HG03575 (cell line): ENCODE measurements around the gene TENT4B.

Source experiments
- ATAC-seq: cut with Tn5 transposase; IDR thresholded peaks from one replicate; pipeline ENCODE4 v1.9.1; 2021; ENCODE audit not compliant: unreplicated experiment, insufficient number of reproducible peaks, low FRiP score; ENCODE audit errors: extremely low read depth

Gene TENT4B

GRCh38 chr16:50275098-50275415 lies 122.0 kb downstream of the TENT4B start:
- ATAC-seq: no peak

DNA sequence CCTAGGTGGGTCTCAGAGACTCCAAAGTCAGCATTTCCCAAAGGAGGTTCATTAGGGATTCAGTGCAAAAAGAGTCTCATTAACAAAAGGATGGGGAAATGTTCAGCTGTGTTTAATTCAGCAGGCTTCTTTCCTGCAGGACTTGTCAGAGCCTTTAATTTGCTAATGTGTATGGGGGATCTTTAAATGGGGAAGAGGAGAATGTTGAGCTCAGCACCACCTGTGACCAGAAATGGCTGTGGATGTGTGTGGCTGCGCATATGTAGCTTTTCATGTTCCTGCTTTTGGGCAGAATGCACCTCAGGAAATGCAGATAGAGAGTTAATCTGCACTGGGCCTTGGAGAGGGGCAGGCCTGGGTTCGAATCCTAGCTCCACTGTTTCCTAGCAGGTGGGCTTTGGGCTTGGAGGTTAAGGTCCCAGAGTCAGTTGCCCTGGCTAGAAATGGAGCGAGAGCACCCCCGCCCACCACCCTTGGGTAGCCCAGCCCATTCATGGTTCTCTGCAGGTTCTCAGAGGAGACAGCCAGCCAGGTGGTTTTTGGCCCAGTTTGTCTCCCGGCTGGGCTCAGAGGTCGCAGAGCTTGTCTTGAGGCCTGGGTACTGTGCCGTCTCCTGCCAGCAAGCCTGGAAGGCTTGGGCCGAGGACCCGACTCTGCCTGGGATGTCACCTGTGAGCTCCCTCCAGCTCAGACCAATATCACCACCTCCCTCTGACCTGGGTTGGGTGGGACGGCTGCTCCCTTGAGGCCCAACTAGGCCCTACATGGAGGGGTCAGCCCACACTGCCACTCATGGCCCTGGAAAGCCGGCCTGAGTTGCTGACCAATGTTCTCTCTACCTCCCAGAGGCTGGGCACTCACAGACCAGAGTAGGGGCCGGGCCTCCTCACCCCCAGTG lies 122.6 kb downstream of the TENT4B start:
- no peak for ATAC-seq

GRCh38 chr16:50276326-50276640 lies 123.2 kb downstream of the TENT4B start:
- ATAC-seq: no peak

DNA sequence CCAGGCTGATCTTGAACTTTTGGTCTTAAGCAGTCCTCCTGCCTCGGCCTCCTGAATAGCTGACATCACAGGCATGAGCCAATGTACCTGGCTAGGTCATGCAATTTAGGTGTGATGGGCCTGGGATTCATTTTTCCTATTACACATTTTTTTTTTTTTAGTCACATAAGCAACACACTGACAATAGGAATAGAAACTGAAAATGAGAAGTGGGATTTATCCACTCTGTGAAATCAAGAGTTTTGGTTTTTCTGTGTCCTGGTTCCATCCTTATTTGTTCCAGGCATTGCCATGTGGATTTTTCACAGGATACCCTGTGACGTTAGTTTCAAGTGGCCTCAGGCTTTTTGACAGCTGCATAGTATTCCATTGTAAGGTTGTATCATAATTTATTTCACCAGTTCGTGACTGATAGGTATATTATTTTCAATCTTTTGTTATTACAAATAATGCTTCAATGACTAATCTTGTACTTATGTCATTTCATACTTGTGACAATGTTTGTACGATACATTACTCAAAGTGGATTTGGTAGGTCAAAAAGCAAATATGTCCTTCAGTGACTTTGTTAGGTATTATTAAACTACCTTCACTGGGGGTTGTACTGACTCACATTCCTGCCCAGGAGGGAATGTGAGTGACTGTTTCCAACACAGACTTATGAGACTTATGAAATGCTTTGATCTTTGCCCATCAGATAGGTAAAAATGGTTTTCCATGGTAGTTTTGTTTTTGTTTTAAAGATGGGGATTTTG lies 123.9 kb downstream of the TENT4B start:
- no peak for ATAC-seq

DNA sequence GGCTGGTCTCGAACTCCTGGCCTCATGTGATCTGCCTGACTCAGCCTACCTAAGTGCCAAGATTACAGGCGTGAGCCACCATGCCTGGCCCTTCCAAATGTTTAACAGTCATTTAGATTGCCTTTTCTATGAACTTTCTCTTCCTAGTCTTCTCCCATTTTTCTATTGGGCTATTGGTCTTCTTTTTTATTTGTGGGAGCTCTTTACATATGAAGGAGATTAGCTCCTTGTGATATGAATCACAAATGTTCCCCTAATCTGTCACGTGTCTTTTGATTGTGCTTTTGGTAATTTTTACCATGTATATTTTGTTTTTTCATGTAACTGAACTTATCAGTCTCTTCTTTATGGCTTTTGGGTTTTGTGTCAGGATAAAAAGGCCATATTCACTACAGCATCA lies 125.1 kb downstream of the TENT4B start:
- no peak for ATAC-seq

- ATAC-seq: no peak
Observed at GRCh38 chr16:50279504-50279865, 126.4 kb downstream of the TENT4B start.

DNA sequence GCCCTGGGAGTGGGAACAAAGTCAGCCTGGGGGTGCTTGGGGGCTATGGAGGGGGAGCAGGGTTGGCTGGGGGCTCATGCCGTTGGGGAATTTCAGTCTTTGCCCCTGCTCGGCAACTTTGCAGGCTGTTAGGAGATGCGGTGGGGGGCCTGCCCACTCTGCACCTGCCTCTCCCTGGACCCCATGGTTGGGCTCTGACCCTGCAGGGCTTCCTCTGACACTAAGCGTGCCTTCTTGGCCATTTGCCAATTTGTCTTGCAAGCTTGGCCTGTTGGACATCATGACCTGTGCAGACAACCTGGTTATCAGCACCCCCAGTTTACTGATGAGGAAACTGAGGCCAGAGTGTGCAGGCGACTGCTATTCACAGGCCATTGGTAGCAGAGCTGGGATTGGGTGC lies 127.8 kb downstream of the TENT4B start:
- no peak for ATAC-seq
